HG02970 (cell line): ENCODE results near the gene ZIC5.

Experiments
- ATAC-seq: cut with Tn5 transposase; IDR thresholded peaks from one replicate; pipeline ENCODE4 v1.9.1; 2021; ENCODE audit warnings: mild to moderate bottlenecking, moderate library complexity, moderate number of reproducible peaks; ENCODE audit not compliant: unreplicated experiment, low FRiP score

The ZIC5 gene

DNA sequence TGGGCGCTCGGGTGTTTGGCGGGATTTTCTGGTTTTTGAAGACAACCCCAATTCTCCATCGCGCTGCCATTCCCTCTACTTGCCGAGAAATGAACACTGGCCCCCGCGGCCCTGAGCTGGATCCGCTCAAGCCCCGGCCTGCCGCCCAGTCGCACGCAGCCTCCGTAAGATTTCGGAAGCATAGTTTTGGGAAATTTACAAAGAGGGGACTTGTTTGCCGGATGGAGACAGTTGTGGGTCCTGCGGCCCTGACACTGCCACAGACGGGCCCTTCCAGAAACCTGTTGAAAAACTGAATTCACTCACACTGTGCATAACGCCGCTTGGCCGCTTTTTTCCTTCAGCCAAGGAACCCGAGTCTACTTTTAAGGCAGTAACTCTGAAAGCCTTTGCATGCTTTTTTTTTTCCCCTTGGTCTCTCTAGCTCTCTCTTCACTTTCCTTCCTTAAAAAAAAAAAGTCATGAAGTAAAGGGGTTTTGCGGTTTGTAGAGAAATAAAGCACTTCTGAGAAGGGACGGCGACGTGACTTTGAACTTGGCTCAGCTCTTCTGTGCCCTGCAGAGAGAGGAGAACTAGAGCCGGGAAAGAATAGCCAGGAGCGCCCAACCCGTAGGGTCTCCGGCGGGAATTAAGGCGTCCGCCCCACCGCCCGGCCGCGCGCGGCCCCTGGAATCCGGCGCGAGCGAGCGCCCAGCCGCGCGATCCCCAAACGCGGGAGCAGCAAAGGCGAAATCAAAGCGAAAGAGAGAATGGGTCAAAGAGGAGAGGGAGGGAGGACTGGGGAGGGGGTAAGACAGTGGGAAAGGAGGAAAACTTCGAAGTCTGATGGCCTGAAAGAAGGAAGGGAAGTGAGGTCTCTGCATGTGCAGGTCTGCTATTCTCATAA lies 6.6 kb upstream of the ZIC5 start:
- no peak for ATAC-seq

DNA sequence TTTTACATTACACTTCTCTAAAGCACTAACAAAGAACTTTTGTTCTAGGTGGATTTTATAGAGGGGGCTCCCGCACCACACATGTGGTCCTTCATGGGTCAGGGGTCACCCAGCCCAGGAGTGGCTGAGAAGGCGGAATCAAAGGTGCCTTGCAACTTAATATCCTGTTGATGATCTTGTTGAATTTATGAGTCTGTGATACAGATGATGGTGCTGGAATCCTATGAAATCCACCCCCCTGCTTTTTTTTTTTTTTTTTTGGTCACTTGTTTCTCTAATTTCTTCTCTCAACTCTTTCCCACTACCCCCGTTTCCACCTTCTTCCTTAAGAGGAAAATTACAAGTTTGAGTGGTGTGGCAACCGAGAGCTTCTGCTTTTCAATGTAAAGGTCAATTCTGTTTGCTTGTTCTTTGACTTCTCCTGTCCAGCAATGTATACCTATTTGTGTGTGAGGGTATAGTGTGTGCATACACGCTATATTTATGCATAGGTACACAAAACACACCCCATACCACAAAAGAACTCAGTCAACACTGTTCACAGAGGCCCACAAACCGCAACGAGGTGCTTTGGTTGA lies 5.9 kb upstream of the ZIC5 start:
- no peak for ATAC-seq

DNA sequence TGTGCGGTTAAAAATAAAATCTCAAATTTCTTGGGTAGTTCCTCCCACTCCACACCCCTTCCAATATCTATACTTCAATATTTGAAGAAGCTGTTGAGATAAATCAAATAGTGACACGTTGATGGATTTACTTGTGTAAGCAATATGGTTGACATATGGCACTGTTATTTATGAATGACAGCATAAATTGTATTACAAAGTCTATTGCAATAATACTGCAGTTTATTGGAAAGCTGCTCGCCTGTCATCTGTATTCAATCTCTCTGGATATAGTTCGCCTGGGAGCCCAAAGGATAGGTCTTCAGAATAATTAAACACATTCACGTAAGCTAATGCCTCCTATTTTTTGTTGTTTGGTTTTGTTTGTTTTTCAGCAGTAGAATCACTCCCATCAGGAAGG lies 5.0 kb upstream of the ZIC5 start:
- ATAC-seq, result no peak

DNA sequence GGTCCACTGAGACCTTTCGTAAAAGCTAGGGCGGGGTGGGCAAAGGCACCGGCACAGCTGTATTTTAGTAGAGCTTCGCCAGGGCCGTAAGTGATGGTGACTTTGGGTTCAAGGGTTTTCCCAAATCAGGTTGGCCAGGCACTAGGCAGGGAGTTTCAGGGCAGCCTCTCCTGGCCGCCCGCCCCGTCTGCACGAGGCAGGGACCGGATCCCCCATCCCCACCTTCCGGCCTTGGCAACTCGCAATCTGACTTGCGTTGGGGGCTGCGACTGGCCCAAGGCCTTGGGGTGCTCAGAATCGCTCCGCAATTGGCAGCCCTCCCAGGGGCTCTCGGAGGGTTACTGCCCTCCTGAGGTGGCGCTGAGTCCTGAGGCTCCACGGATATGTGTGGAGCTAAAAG lies 4.1 kb upstream of the ZIC5 start:
- ATAC-seq, result no peak

DNA sequence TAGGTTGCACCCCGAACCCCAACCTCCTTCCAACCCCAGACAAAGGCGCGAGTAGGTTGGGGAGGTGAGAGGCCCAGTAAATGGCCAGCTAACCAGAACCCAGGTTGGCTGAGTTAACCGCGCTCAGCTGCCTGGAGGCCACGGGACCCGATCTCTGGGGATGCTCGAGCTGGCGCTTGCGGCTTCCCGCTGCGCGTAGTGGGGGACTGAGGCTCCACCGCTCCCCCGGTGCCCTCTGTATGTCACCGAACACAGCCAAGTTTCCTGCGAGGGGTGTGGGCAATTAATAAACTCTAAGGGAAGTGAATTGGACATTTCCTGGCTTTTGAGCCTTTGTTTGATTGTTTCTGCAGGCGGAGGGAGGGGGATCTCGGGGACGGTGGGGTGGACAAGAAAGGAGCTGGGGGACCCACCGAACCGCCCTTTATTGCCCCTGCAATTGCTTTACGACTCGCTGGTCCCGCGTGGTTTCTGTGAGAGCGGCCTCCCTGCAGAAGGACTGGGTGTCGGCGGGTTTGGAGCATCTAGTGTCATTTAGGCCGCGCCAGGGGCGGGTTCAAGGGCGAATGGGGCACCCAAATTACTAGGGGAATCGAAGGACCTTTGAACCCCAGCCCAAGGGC lies 3.5 kb upstream of the ZIC5 start:
- ATAC-seq, result no peak

DNA sequence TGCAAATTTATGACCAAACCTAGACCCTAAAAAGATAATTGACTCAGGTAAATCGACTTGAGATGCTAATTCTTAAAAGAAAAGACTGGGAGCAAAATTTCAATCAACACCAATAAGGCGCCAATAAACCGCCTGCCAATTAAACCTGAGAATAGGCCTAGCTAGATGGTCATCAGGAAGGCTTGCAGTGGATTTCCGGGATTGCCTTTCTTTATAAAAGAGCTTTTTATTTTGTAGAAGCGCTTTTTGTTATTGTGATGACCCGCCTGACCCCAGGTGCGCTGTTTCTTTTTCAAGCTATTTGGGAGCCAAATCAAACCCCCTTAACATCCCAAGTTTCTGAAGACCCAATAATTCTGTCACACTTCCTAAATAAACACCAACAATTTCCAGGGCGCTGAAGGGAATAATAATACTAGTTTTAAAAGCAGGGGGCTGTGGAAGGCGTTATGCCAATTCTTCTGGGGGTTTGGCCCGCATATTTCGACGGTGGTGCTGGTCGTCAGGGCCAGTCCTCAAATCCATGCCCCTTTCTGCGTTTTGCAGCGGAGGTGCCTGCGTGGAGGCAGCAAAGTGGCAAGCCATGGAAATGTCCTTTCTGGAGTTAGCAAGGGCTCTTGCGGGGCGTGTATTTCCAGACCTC lies 2.9 kb upstream of the ZIC5 start:
- ATAC-seq, result no peak

DNA sequence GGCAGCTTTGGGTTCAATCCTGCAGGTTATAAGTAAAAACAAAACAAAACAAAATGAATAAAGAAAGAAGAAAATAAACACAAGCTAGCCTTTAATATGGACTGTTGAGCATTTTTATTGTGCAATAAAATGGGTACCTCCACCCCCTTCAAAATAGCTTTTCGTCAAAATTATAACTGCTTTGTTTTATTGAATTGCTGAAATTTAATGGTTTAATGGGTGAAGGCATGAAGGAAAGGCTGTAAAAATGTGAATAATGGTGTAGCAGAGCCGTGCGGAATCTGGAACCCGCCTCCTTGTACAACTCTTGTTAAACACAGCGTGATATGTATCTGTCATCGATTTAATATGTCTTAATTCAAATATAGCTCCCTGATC lies 2.2 kb upstream of the ZIC5 start:
- no peak for ATAC-seq

DNA sequence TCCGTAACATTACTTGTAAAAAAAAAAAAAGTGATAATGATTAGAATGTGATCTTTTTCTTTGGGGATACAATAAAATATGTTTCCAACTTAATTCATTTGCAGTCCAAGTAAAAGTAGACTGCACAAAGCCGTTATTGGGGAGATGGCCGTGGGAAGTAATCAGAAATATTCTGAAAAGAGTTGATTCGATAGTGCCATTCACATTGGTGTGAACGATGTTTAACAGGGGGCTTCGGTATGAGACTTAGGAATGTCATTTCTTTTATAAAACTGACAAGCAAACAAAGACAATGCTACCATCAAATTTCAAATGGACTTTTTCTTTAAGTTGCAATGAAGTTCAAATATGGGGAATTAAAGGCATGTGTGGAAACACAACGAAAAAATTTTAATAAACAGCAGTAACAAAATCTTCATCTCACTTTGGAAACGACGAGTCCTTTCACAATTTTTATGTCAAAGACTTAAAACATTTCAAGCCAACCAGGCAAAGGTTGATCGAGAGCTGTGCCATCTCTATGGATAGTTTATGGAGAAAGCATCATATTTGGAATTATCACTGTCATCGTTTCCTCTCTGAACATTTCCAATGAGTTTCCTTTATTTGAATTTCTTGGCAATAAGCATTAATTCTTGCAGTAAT lies 1.7 kb upstream of the ZIC5 start:
- no peak for ATAC-seq

DNA sequence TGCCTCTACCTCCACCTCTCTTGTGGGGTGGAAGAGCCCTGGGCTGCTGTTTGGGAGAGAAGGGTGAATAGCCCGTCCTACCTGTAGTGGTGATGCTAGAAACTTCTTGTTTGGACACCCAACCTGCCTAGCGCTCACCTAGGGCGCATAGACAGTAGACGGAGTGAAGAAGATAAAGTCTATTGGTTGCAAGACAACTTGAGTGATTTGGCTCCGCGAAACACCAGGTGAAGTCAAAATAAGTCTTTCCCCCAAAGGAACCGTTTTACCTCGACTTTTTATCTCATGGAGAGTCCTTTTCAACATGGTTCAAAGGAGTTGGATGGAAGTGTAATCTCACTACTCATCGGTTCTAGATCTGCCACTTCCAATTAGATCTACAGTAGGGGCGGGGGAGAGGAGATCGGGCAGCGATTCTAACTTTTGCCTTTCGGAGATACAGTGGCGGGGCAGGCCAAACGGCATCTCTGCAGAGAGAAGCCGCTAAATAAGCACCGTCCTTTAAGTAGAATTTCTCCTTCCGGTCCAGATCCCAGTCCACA lies 694 bp upstream of the ZIC5 start:
- no peak for ATAC-seq

DNA sequence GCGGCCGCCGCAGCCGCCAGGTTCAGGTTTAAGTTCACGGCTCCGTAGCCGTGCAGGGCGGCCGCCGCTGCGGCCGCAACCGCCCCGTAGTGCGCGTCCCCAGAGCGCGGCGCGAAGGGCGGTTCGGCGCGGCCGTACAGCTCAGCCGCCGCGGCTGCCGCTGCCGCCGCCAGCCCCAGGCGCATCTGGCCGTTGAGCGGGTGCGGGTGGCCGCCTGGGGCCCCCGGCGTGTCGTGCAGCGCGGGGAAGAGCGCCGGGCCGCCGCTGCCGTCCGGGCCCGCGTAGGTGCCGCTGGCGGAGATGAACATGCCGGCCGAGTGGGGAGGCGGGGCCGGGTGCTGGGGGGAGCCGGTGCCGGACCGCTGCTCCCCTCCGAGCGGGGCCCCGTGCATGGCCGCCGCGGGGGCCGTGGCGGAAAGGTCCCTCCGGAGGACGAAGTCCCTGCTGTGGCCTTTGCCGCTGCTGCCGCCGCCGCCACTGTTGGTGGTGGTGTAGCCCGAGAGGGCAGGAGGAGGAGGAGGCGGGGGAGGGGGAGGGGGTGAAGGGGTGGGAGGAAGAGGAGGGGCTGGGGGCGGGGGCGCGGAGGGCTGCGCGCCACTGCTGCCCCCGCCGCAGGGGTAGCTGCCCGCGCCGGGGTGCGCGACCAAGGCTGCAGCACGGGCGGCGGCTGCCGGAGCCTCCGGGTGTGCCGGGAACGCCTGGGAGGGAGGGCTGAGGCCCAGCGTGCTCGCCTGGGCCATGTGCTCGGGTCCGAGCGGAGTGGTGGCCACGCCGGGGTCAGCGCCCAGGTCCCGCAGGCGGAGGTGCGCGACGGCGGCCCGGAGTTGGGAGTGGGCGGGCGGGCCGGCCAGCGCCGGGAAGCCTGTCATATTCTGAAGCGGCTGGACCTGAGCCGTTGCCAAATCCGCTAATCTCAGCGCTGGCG lies 654 bp downstream of the ZIC5 start:
- ATAC-seq, result no peak

DNA sequence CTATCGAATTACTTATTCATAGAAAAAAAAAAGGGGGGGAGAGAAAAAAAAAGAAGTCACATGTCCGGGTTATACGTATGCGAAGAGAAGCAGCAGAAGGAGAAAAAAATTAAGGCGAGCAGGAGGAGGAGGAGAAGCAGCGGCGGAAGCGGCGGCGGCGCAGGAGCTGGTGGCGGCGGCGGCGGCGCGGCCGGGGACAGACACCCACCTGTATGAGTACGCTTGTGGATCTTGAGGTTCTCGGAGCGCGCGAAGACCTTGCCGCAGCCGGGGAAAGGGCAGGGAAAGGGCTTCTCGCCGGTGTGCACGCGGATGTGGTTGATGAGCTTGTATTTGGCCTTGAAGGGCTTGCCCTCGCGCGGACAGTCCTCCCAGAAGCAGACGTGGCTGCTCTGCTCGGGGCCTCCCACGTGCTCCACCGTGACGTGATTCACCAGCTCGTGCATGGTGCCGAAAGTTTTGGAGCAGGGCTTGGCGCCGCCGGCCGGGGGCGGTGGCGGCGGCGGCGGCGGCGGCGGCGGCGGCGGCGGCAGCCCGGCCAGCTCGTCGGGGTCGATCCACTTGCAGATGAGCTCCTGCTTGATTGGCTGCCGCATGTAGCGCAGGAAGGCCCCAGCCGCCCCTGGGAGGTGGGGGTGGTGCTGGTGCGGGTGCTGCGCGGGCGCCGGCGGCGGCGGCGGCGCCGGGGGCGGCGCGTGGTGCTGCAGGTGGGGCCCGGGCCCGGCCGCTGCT lies 1.5 kb downstream of the ZIC5 start:
- no peak for ATAC-seq

DNA sequence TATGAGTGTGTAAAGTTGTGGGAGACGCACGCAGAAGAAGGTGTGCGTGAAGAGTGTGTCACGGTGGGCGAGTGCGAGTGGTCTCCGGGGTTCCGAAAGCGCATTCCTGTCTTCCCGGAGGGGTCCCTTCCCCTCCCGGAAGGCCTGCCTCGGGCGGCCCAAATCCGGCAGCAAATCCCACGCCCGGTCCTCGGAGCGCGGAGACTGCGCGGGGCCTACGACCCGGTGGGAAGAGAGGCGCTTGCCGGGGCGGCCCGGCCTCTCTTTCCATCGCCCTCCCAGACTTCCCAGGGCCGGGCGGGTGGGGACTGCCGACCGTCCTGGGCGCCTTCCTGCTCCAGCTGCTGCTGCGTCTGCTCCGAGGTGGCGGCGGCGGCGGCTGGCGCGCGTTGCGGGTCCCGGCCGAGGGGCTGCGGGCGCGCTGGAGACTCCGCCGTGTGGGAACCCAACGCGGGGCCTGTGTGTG lies 2.1 kb downstream of the ZIC5 start:
- no peak for ATAC-seq

DNA sequence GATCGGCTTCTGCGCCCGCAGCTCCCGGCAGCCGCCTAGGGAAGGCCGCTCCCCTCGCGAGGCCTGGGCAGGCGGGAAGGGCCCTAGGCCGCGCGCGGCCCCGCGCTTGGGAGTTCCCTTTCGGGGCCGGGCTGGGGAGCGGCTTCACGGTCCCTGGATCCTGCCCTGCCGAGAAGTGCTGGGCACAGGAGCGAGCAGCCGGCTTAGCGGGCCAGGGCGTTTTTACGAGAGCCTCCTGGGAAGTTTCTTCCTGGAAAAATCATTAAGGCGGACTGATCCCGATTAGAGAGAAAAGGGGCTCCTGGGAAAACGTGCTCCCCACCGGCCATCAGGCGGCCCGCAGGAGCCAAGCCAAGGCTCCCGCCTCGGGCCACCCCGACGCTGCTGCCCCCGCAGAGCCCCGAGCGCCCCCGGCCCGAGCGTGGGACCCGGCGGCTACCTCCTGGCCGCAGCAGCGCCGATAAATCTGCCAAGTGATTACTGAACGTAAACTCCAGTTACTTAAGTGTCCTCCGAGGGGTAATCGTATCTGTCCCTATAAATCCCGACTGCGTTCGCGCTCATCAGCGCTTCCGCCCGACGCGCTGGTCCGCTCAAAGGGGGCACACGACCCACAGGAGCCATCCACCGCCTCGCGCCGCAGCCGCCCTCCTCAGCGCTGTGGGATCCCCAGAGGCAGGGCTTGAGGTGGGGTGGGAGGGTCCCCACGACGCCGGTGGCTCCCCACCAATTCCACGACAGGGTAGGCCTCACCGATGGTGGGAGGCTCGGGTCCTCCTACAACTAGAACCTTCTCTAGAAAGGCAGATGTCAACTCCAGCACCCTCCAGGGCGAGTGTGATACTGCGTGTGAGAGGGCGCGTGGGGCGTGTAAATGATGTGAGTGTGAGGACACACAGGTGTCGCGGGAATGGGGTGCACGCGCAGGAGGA lies 2.8 kb downstream of the ZIC5 start:
- ATAC-seq, result no peak

DNA sequence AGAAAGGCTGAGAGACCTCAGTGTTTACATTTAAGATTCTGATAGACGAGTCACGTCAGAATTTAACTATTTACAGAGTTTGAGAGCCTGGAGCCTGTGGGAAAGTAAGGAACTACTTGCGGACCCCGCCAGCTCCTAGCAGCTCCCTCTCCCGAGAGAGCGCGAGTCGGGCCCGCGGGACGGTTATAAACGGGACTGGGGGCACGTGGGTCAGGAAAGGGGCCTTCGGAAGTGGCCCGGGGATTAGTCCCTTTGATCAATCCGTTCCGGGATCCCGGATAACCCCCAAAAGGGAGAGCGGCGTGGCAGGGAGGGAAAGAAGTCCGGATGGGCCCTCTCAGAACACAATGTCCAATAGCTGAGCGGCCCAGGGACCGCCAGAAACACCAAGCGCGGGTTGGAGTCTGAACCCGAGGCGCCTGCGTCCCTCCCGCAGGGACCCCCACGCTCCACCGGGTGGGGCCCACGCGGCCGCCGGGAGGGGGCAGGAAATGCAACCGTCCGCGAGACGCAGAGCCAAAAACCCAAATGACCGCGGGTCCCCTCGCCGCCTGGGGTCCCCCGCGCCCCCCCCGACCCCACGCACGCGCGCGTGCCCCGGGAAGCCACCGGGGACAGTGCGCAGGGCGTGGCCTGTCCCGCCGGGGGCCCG lies 3.6 kb downstream of the ZIC5 start:
- no peak for ATAC-seq

DNA sequence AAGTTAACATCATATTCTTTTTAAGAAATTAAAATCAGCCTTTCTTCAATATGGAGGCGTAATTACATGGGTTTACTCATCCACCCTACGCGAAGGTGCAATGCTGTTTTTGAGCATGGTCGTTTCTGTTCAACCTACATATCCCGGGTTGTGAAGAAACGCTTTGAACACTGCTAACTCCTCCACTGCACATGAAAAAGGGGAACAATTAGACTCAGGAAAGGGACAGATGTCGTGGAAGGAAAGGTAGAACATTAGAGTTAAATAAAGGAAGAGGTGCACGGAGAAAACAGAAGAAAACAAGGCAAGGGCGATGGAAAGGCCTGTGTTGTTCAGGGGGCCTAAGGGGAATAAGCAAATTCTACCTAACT lies 4.1 kb downstream of the ZIC5 start:
- no peak for ATAC-seq

DNA sequence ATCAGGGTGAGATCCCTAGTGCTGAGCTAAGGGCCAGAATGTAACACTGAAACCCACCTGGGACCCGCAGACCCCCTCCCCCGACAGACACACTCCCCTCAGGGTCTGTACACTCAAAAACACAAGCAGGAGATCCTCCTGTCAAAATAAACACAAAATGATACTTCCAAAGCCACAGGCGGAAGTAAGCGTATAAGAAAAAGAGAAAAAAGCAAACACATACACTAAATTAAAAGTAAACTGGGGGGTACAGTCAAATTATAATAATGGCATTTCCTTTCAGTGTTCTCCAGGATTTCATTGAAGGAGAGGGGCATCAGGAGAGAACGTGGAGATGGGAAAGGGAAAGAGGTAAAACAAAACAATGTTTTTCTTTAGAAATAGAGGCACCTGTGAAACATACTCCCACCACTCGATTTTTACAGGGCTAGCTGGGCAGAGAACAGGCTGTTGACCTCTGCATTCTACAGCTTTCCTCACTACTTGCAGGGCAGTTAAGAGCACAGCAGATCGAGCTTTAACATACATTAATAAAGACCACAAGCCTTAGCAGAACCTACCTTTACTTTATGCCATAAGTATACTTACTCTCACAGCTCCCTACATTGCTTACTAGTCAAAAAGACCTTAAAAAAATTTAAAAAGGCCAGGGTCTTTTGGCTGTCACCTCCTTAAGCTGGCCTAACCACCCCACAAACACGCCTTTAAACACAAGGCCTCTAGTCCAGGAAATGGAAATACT lies 5.3 kb downstream of the ZIC5 start:
- no peak for ATAC-seq
